ENCODE results near the gene THSD7B. TPM values are rescaled to one million over a fixed set of nuclear protein-coding genes. Genes with fewer than 3 reads are reported as not detected.

Gene THSD7B
- total and polyA plus RNA-seq, 2 of the 8 experiments (the other 6 are each of a cell fraction or from before 2014, with no cell fraction given): 0.60 to 2.9 TPM

DNA sequence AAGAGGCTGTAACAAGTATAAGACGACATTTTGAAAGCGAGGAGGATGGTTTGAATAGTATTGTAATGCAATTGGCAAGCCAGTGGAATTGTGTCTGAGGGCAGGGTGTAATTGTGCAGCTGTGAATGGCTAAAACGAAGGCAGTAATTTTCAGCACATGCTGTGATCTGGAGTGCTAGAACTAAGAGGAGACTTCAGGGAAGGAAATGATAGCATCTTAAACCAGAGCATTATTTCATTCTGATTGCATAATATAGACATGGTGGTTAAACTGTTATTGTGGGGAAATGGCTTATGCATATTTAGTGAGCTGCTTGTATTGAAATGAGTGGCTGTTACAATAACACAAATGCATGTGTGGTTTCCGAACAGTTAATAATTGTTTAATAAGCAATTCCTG, 36.3 kb downstream of the THSD7B start:
- Histone ChIP-seq H4K8ac (ENCODE audit: extremely low read depth, insufficient read depth, low read length) (no peak overlapping the region), H3K36me3 (ENCODE audit: control insufficient read depth in 2 of 4, insufficient read depth in 4 of 4, low read length in 3 of 4) (no peaks in the 10 kb centered on the region), H3K9ac (replicated peaks in 1 of 4; ENCODE audit: extremely low read depth in 1 of 4, low read depth in 3 of 4, low read length in 3 of 4) (no peak overlapping the region), H3K4me3 (ENCODE audit: extremely low read depth in 1 of 4, insufficient read depth in 2 of 4, low read depth in 3 of 4, low read length in 4 of 4) (no peak overlapping the region), H3K56ac (replicated peaks; ENCODE audit: insufficient read length, low read depth, low read length) (no peak overlapping the region), H2BK12ac (ENCODE audit: low read depth, low read length) (no peak overlapping the region), H3K4me1 (replicated peaks in 1 of 4; ENCODE audit: control insufficient read depth in 3 of 4, insufficient read depth in 4 of 4, low read length in 3 of 4) (no peaks in the 10 kb centered on the region), H3K27ac (ENCODE audit: low read depth, low read length) (no peak overlapping the region), H3K23me2 (ENCODE audit: low read depth, low read length) (no peaks in the 10 kb centered on the region), H2BK5ac (ENCODE audit: low read depth, low read length) (no peak overlapping the region), H3K4ac (replicated peaks; ENCODE audit: insufficient read length, low read depth, low read length) (no peak overlapping the region), H2BK20ac (ENCODE audit: low read length) (no peak overlapping the region), H2AFZ (ENCODE audit: low read length) (no peak overlapping the region), H3K79me1 (ENCODE audit: low read depth, low read length) (no peaks in the 10 kb centered on the region), H3K79me2 (ENCODE audit: control insufficient read depth in 1 of 2, insufficient read depth in 2 of 2, low read length in 2 of 2) (no peaks in the 10 kb centered on the region), H2AK5ac (ENCODE audit: low read depth, low read length) (no peak overlapping the region), H3K14ac (ENCODE audit: insufficient read length) (no peak overlapping the region), H4K20me1 (replicated peaks in 1 of 2; ENCODE audit: control insufficient read depth in 1 of 2, insufficient read depth in 2 of 2, low read length in 2 of 2) (no peaks in the 10 kb centered on the region), H3K9me3 (ENCODE audit: insufficient read depth in 2 of 2, low read depth in 1 of 2, low read length in 1 of 2) (no peaks in the 10 kb centered on the region), H2BK15ac (ENCODE audit: low read length) (no peak overlapping the region), H2BK120ac (replicated peaks; ENCODE audit: low read depth, low read length) (no peak overlapping the region), H4K5ac (ENCODE audit: insufficient read length, low read depth, low read length) (no peak overlapping the region), H3K18ac (ENCODE audit: extremely low read depth, low read length) (no peak overlapping the region), H3K27me3 (replicated peaks in 1 of 4; ENCODE audit: control insufficient read depth in 3 of 4, extremely low read depth in 1 of 4, insufficient read depth in 3 of 4, low read length in 3 of 4) (no peaks in the 10 kb centered on the region), H3K4me2 (ENCODE audit: insufficient read depth in 1 of 2, low read depth in 2 of 2, low read length in 2 of 2) (no peak overlapping the region), H4K91ac (replicated peaks; ENCODE audit: insufficient read length, low read length) (no peak overlapping the region), H3K23ac (ENCODE audit: insufficient read length) (no peak overlapping the region)
- ChIA-PET CTCF (ENCODE audit: partially characterized antibody) (interaction anchor here (1.2 kb wide), 1 partner anchor 64 kb away, joined by 3 read pairs; no protein-coding TSS in a partner anchor), POLR2A (ENCODE audit: partially characterized antibody) (no interaction called here)
- WGBS, 2 experiments (ENCODE audit: extremely low coverage in 1 of 2, insufficient coverage in 1 of 2, insufficient read length in 1 of 2, insufficient replicate concordance in 2 of 2, low coverage in 1 of 2, low lambda C conversion rate in 2 of 2, missing lambda C conversion rate in 1 of 2): 87% methylated on average over 4 of the region's 4 CpGs; no CpG with 5 or more reads in 1 of the 2 experiments
- DNase-seq (ENCODE audit: low read depth in 1 of 2, low spot score in 2 of 2) (no peak), FAIRE-seq (no peak)
- no peak for TF ChIP-seq CEBPB (IDR thresholded peaks at IDR 0.05; ENCODE audit: low read depth, low read length)
- TF ChIP-seq SIRT6 (IDR thresholded peaks at IDR 0.05; ENCODE audit: low read length): no peak
- no peak for TF ChIP-seq TEAD4 (IDR thresholded peaks at IDR 0.05; ENCODE audit: low read depth, low read length)
- no peak for TF ChIP-seq PHF8 (conservative IDR thresholded peaks at IDR 0.05; ENCODE audit: low read depth, low read length)
- TF ChIP-seq POLR2A (IDR thresholded peaks at IDR 0.05; ENCODE audit: control extremely low read depth in 1 of 2, low read depth in 2 of 2, low read length in 2 of 2): no peak
- TF ChIP-seq MAFK (IDR thresholded peaks at IDR 0.05; ENCODE audit: low read depth, low read length): no peak
- no peak for TF ChIP-seq RBBP5 (IDR thresholded peaks at IDR 0.05; ENCODE audit: borderline replicate concordance, low read depth, low read length)
- TF ChIP-seq EGR1 (IDR thresholded peaks at IDR 0.05; ENCODE audit: borderline replicate concordance, low read depth, low read length): no peak
- TF ChIP-seq CBX8 (IDR thresholded peaks at IDR 0.05; ENCODE audit: borderline replicate concordance, low read depth, low read length): no peak
- TF ChIP-seq RFX5 (IDR thresholded peaks at IDR 0.05; ENCODE audit: borderline replicate concordance, low read depth, low read length): no peak
- no peak for TF ChIP-seq BRCA1 (IDR thresholded peaks at IDR 0.05; ENCODE audit: low read depth, low read length)
- TF ChIP-seq SP2 (IDR thresholded peaks at IDR 0.05; ENCODE audit: low read length): no peak
- TF ChIP-seq NANOG (IDR thresholded peaks at IDR 0.05; ENCODE audit: insufficient read depth, low read depth, low read length, poor library complexity, severe bottlenecking): no peak
- TF ChIP-seq GABPA (IDR thresholded peaks at IDR 0.05; ENCODE audit: borderline replicate concordance, insufficient read depth, low read length): no peak
- TF ChIP-seq SAP30 (IDR thresholded peaks at IDR 0.05; ENCODE audit: insufficient read depth, insufficient replicate concordance, low read length): no peak
- no peak for TF ChIP-seq SP1 (IDR thresholded peaks at IDR 0.05; ENCODE audit: low read depth, low read length)
